Neural cell (in vitro differentiated cells): ENCODE measurements around the gene PPHLN1. TPM values are rescaled to one million over a fixed set of nuclear protein-coding genes. Genes with fewer than 3 reads are reported as not detected.

Experiments used
- H2AFZ ChIP-seq: fragments of 200-600, 300-800 bp; sonication (generic), shearing (Covaris generic); 2 replicates; pipeline ENCODE4 v1.6.0; 2014; ENCODE audit warnings: low read depth, mild to moderate bottlenecking, antibody characterized with exemption, low read length, moderate library complexity
- H3F3A ChIP-seq: fragments of 200-600 bp; shearing (Covaris generic); 2 replicates; pipeline ENCODE4 v1.6.1; 2016; ENCODE audit warnings: mild to moderate bottlenecking, moderate library complexity, mixed read lengths, antibody characterized with exemption, low read length; ENCODE audit not compliant: insufficient read depth, poor library complexity, severe bottlenecking
- H3K27ac ChIP-seq: fragments of 200-600, 300-800 bp; sonication (generic), shearing (Covaris generic); 2 replicates; pipeline ENCODE4 v1.5.1; 2014; ENCODE audit warnings: mild to moderate bottlenecking, low read length, moderate library complexity
- H3K27me3 ChIP-seq: fragments of 300-800, 200-600 bp; sonication (generic), shearing (Covaris generic); 2 replicates; pipeline ENCODE4 v1.6.0; 2014; ENCODE audit warnings: mild to moderate bottlenecking, low read depth, low read length, moderate library complexity; ENCODE audit not compliant: insufficient read depth
- H3K36me3 ChIP-seq: fragments of 300-800, 200-600 bp; sonication (generic), shearing (Covaris generic); 2 replicates; pipeline ENCODE4 v1.5.1; 2014; ENCODE audit warnings: mild to moderate bottlenecking, antibody characterized with exemption, low read length, moderate library complexity; ENCODE audit not compliant: insufficient read depth
- H3K4me2 ChIP-seq: fragments of 300-800, 200-600 bp; sonication (generic), shearing (Covaris generic); 2 replicates; pipeline ENCODE4 v1.6.0; 2014; ENCODE audit warnings: mild to moderate bottlenecking, low read length
- H3K4me3 ChIP-seq: fragments of 300-800, 200-600 bp; sonication (generic), shearing (Covaris generic); 2 replicates; pipeline ENCODE4 v1.5.1; 2014; ENCODE audit warnings: mild to moderate bottlenecking, low read length, moderate library complexity
- H3K79me2 ChIP-seq: fragments of 200-600 bp; shearing (Covaris generic); replicated peaks from 2 replicates; pipeline ENCODE4 v1.6.0; 2014; ENCODE audit warnings: mild to moderate bottlenecking, low read length, moderate library complexity; ENCODE audit not compliant: insufficient read depth
- H3K9ac ChIP-seq: fragments of 300-800, 200-600 bp; sonication (generic), shearing (Covaris generic); 2 replicates; pipeline ENCODE4 v1.6.1; 2016; ENCODE audit warnings: mild to moderate bottlenecking, low read length, mixed read lengths
- H3K9me2 ChIP-seq: fragments of 200-600 bp; shearing (Covaris generic); 2 replicates; pipeline ENCODE4 v1.6.1; 2016; ENCODE audit warnings: mild to moderate bottlenecking, low read length, mixed read lengths; ENCODE audit not compliant: insufficient read depth
- H3K9me3 ChIP-seq: fragments of 200-600, 300-800 bp; sonication (generic), shearing (Covaris generic); 2 replicates; pipeline ENCODE4 v1.6.1; 2016; ENCODE audit warnings: mild to moderate bottlenecking, mixed run types, low read length, moderate library complexity, mixed read lengths
- H4K20me1 ChIP-seq: fragments of 200-600 bp; shearing (Covaris generic); 2 replicates; pipeline ENCODE4 v1.6.1; 2016; ENCODE audit warnings: mild to moderate bottlenecking, mixed run types; ENCODE audit not compliant: insufficient read depth
- CTCF ChIP-seq: fragments of 450-650 bp; IDR thresholded peaks from 2 replicates; pipeline ENCODE4 v1.5.1; 2014; ENCODE audit warnings: antibody characterized with exemption, mild to moderate bottlenecking, moderate library complexity; ENCODE audit not compliant: poor library complexity, severe bottlenecking
- EP300 ChIP-seq: fragments of 450-650 bp; conservative IDR thresholded peaks from 2 replicates; pipeline ENCODE4 v1.6.1; 2014; ENCODE audit warnings: antibody characterized with exemption, mild to moderate bottlenecking, moderate library complexity; ENCODE audit not compliant: poor library complexity, severe bottlenecking
- EZH2 ChIP-seq: fragments of 200-600, 300-800 bp; shearing (Covaris generic), sonication (generic); IDR thresholded peaks from 2 replicates; pipeline ENCODE4 v1.6.1; 2014; ENCODE audit warnings: antibody characterized with exemption, low read length, borderline replicate concordance, mild to moderate bottlenecking; ENCODE audit not compliant: insufficient read depth, poor library complexity, severe bottlenecking
- MXI1 ChIP-seq: fragments of 450-650 bp; conservative IDR thresholded peaks from 2 replicates; pipeline ENCODE4 v1.6.1; 2014; ENCODE audit warnings: antibody characterized with exemption, mild to moderate bottlenecking; ENCODE audit not compliant: poor library complexity, severe bottlenecking
- POLR2AphosphoS5 ChIP-seq: IDR thresholded peaks from 2 replicates; pipeline ENCODE4 v1.6.1; 2012
- RAD21 ChIP-seq: fragments of 450-650 bp; conservative IDR thresholded peaks from 2 replicates; pipeline ENCODE4 v1.6.1; 2014; ENCODE audit warnings: antibody characterized with exemption, mild to moderate bottlenecking, moderate library complexity
- SMC3 ChIP-seq: fragments of 450-650 bp; conservative IDR thresholded peaks from 2 replicates; pipeline ENCODE4 v1.6.1; 2014; ENCODE audit warnings: antibody characterized with exemption, mild to moderate bottlenecking, moderate library complexity; ENCODE audit not compliant: poor library complexity
- TAF1 ChIP-seq: IDR thresholded peaks from 2 replicates; pipeline ENCODE4 v1.6.1; 2012; ENCODE audit warnings: low read depth
- polyA plus RNA-seq: library from polyadenylated mRNA; depleted of rRNA; stranded (reverse); fragments of >200 nt; gene quantifications from 2 replicates; pipeline ENCODE4 v1.2.3, GENCODE V29; 2014
- TF ChIP-seq, protein P1 (sequence below): IDR thresholded peaks from 2 replicates; pipeline ENCODE4 v1.6.1; 2012; ENCODE audit warnings: borderline replicate concordance

Gene PPHLN1
- polyA plus RNA-seq, 1 donor from 2014 or later, result 192 TPM

DNA sequence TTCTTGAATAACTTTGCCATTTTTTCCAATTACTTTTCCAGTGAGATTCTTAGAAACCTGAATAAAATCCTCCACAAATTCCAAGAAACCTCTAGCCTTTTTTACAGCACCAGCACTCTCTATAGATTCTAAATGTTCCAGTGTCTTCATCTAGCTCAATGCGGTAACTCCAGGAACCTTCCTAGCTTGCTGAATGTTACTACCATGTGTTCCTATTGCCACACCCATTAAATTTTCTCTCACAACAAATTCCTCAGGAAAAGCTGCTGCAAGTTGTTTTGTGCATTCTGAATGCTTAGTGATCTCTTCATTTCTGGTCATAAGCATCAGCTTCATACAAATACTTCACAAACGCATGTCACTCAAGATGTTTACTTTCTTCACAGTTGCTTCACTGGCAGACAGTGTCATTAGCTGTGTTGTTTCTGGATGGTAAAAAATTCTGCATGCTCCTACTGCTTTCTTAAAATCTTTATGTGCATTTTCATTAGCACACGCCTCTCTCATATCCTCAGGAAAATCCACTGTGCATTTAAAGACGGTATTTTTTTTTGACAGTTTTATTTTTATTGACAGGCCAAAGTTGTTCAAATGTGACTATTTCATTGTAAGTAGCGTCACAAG is 106.7 kb downstream of the PPHLN1 start:
- no peaks in the 10 kb centered on the region for H4K20me1 ChIP-seq
- no peak overlapping the region for H3K9ac ChIP-seq
- H3K79me2 ChIP-seq, result no peaks in the 10 kb centered on the region
- no peak overlapping the region for H3K4me3 ChIP-seq
- H3F3A ChIP-seq, result no peaks in the 10 kb centered on the region
- no peaks in the 10 kb centered on the region for H3K27me3 ChIP-seq
- TF ChIP-seq SMC3 (no peak), MXI1 (no peak), CTCF (no peak), EP300 (no peak), POLR2AphosphoS5 (no peak), RAD21 (no peak), TAF1 (no peak), EZH2 (no peak)
- TF ChIP-seq, protein P1, sequence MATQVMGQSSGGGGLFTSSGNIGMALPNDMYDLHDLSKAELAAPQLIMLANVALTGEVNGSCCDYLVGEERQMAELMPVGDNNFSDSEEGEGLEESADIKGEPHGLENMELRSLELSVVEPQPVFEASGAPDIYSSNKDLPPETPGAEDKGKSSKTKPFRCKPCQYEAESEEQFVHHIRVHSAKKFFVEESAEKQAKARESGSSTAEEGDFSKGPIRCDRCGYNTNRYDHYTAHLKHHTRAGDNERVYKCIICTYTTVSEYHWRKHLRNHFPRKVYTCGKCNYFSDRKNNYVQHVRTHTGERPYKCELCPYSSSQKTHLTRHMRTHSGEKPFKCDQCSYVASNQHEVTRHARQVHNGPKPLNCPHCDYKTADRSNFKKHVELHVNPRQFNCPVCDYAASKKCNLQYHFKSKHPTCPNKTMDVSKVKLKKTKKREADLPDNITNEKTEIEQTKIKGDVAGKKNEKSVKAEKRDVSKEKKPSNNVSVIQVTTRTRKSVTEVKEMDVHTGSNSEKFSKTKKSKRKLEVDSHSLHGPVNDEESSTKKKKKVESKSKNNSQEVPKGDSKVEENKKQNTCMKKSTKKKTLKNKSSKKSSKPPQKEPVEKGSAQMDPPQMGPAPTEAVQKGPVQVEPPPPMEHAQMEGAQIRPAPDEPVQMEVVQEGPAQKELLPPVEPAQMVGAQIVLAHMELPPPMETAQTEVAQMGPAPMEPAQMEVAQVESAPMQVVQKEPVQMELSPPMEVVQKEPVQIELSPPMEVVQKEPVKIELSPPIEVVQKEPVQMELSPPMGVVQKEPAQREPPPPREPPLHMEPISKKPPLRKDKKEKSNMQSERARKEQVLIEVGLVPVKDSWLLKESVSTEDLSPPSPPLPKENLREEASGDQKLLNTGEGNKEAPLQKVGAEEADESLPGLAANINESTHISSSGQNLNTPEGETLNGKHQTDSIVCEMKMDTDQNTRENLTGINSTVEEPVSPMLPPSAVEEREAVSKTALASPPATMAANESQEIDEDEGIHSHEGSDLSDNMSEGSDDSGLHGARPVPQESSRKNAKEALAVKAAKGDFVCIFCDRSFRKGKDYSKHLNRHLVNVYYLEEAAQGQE, result no peak
- no peaks in the 10 kb centered on the region for H3K9me3 ChIP-seq
- no peak overlapping the region for H3K4me2 ChIP-seq
- H3K36me3 ChIP-seq, result no peaks in the 10 kb centered on the region
- no peaks in the 10 kb centered on the region for H3K9me2 ChIP-seq
- H3K27ac ChIP-seq, result no peak overlapping the region
- no peak overlapping the region for H2AFZ ChIP-seq

DNA sequence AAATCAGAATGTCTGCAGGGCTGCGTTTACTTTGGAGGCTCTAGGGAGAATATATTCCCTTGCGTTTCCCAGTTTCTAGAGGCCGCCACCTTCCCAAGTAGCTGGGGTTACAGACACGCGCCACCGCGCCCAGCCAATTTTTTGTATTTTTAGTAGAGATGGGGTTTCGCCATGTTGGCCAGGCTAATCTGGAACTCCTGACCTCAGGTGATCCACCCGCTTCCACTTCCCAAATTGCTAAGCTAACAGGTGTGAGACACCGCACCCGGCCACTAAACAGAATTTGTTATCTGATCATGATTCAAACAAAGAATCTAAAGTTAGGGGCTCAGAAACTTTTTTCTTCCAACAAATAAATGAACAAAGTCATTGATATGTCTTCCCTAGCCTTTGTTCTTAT is 114.6 kb downstream of the PPHLN1 start:
- H4K20me1 ChIP-seq, result no peaks in the 10 kb centered on the region
- no peak overlapping the region for H3K4me3 ChIP-seq
- no peaks in the 10 kb centered on the region for H3K9me3 ChIP-seq
- H3K4me2 ChIP-seq, result no peak overlapping the region
- H3F3A ChIP-seq, result no peaks in the 10 kb centered on the region
- no peak overlapping the region for H3K9ac ChIP-seq
- no peak overlapping the region for H2AFZ ChIP-seq
- no peak overlapping the region for H3K27ac ChIP-seq
- no peaks in the 10 kb centered on the region for H3K9me2 ChIP-seq
- no peaks in the 10 kb centered on the region for H3K27me3 ChIP-seq
- no peaks in the 10 kb centered on the region for H3K79me2 ChIP-seq
- H3K36me3 ChIP-seq, result peaks cover 12% of the 10 kb centered on the region
- no peak for TF ChIP-seq POLR2AphosphoS5
- TF ChIP-seq RAD21, result no peak
- TF ChIP-seq CTCF, result no peak
- TF ChIP-seq TAF1, result no peak
- no peak for TF ChIP-seq EP300
- no peak for TF ChIP-seq SMC3
- TF ChIP-seq MXI1, result no peak
- TF ChIP-seq EZH2, result no peak
- TF ChIP-seq, protein P1, result no peak
